Panc1 (cell line): ENCODE results near the gene LRRC4B.
"Not testable (repeated sequence)": the region's sequence is repeated elsewhere in the genome, so short reads cannot be mapped to it uniquely, and the experiment has no call there.

Experiments
- POLR2AphosphoS5 ChIP-seq: IDR thresholded peaks from 2 replicates; pipeline ENCODE4 v1.6.1; 2012; ENCODE audit warnings: mild to moderate bottlenecking, low read depth, low read length, moderate library complexity
- SIN3A ChIP-seq: IDR thresholded peaks from 2 replicates; pipeline ENCODE4 v1.6.1; 2012; ENCODE audit warnings: low read depth, mild to moderate bottlenecking, low read length, moderate library complexity, borderline replicate concordance; ENCODE audit not compliant: insufficient read depth
- TF ChIP-seq, protein P1 (sequence below): fragments of 450-650 bp; IDR thresholded peaks from 2 replicates; pipeline ENCODE4 v1.5.1; 2017; ENCODE audit warnings: mild to moderate bottlenecking
- TF ChIP-seq, protein P2 (sequence below), 2 experiments: IDR thresholded peaks; 2 replicates each; pipeline ENCODE4 v1.6.1; 2011 to 2012; ENCODE audit warnings: low read depth in 2 of 2, control low read depth in 1 of 2, low read length in 1 of 2, mild to moderate bottlenecking in 1 of 2, moderate library complexity in 1 of 2; ENCODE audit not compliant: insufficient read depth in 1 of 2

DNA sequence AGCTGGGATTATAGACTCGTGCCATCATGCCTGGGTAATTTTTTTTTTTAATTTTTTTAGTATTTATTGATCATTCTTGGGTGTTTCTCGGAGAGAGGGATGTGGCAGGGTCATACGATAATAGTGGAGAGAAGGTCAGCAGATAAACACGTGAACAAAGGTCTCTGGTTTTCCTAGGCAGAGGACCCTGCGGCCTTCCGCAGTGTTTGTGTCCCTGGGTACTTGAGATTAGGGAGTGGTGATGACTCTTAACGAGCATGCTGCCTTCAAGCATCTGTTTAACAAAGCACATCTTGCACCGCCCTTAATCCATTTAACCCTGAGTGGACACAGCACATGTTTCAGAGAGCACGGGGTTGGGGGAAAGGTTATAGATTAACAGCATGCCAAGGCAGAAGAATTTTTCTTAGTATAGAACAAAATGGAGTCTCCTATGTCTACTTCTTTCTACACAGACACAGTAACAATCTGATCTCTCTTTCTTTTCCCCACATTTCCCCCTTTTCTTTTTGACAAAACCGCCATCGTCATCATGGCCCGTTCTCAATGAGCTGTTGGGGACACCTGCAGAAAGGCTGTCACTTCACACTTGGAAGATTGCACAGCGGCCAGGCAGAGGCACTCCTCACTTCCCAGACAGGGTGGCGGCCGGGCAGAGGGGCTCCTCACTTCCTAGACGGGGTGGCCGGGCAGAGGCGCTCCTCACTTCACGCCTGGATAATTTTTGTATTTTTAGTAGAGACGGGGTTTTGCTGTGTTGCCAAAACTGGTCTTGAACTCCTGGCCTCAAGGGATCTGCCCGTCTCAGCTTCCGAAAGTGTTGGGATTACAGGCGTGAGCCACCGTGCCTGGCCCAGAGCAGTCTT, 13.8 kb upstream of the LRRC4B start:
- TF ChIP-seq, protein P1, sequence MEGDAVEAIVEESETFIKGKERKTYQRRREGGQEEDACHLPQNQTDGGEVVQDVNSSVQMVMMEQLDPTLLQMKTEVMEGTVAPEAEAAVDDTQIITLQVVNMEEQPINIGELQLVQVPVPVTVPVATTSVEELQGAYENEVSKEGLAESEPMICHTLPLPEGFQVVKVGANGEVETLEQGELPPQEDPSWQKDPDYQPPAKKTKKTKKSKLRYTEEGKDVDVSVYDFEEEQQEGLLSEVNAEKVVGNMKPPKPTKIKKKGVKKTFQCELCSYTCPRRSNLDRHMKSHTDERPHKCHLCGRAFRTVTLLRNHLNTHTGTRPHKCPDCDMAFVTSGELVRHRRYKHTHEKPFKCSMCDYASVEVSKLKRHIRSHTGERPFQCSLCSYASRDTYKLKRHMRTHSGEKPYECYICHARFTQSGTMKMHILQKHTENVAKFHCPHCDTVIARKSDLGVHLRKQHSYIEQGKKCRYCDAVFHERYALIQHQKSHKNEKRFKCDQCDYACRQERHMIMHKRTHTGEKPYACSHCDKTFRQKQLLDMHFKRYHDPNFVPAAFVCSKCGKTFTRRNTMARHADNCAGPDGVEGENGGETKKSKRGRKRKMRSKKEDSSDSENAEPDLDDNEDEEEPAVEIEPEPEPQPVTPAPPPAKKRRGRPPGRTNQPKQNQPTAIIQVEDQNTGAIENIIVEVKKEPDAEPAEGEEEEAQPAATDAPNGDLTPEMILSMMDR: not testable (repeated sequence)
- TF ChIP-seq POLR2AphosphoS5, SIN3A: not testable (repeated sequence)
- TF ChIP-seq, protein P2, sequence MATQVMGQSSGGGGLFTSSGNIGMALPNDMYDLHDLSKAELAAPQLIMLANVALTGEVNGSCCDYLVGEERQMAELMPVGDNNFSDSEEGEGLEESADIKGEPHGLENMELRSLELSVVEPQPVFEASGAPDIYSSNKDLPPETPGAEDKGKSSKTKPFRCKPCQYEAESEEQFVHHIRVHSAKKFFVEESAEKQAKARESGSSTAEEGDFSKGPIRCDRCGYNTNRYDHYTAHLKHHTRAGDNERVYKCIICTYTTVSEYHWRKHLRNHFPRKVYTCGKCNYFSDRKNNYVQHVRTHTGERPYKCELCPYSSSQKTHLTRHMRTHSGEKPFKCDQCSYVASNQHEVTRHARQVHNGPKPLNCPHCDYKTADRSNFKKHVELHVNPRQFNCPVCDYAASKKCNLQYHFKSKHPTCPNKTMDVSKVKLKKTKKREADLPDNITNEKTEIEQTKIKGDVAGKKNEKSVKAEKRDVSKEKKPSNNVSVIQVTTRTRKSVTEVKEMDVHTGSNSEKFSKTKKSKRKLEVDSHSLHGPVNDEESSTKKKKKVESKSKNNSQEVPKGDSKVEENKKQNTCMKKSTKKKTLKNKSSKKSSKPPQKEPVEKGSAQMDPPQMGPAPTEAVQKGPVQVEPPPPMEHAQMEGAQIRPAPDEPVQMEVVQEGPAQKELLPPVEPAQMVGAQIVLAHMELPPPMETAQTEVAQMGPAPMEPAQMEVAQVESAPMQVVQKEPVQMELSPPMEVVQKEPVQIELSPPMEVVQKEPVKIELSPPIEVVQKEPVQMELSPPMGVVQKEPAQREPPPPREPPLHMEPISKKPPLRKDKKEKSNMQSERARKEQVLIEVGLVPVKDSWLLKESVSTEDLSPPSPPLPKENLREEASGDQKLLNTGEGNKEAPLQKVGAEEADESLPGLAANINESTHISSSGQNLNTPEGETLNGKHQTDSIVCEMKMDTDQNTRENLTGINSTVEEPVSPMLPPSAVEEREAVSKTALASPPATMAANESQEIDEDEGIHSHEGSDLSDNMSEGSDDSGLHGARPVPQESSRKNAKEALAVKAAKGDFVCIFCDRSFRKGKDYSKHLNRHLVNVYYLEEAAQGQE (IDR thresholded peaks at IDR 0.05; ENCODE audit: insufficient read depth in 1 of 2, low read depth in 2 of 2, low read length in 1 of 2): not testable (repeated sequence)
